Measurements from ENCODE around the gene ALK.

Gene ALK

DNA sequence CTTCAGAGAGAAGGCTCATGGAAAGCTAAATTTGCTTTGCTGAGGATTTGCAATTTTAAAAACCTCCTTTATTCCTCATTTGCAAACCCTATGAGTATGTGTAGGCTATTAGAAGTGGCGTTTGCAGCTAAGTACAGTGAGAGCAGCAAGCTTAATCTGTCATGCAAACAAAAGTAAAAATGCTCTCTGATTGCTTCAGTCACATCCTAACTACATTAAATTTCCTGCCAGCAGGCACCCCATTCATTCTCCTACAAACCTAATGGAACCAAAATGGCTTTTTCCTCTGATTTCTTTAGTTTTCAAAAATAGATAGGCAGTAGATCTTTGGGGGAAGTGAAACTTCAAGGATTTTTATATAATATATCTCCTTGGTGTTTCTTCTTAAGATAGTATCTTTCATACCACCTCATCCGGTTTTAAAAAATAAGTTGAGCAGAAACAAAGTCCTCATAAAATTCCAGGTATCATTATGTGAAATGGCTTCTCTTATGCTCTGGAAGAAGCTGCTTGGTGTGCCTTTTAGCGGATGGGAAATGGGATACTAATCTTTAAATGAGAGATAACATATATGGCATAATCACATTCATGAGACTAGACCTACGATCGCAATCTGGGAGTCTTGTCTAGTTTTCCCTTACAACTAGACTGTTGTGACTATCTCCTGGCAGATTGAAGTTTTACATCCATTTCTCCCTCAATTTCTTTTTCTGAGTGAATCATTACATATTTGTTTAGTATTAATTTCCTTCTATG, 757.1 kb downstream of the ALK start:
- TF ChIP-seq, protein P1, sequence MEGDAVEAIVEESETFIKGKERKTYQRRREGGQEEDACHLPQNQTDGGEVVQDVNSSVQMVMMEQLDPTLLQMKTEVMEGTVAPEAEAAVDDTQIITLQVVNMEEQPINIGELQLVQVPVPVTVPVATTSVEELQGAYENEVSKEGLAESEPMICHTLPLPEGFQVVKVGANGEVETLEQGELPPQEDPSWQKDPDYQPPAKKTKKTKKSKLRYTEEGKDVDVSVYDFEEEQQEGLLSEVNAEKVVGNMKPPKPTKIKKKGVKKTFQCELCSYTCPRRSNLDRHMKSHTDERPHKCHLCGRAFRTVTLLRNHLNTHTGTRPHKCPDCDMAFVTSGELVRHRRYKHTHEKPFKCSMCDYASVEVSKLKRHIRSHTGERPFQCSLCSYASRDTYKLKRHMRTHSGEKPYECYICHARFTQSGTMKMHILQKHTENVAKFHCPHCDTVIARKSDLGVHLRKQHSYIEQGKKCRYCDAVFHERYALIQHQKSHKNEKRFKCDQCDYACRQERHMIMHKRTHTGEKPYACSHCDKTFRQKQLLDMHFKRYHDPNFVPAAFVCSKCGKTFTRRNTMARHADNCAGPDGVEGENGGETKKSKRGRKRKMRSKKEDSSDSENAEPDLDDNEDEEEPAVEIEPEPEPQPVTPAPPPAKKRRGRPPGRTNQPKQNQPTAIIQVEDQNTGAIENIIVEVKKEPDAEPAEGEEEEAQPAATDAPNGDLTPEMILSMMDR (IDR thresholded peaks at IDR 0.05; ENCODE audit: insufficient read depth, missing control alignments) = no peak
- no peak for FAIRE-seq

DNA sequence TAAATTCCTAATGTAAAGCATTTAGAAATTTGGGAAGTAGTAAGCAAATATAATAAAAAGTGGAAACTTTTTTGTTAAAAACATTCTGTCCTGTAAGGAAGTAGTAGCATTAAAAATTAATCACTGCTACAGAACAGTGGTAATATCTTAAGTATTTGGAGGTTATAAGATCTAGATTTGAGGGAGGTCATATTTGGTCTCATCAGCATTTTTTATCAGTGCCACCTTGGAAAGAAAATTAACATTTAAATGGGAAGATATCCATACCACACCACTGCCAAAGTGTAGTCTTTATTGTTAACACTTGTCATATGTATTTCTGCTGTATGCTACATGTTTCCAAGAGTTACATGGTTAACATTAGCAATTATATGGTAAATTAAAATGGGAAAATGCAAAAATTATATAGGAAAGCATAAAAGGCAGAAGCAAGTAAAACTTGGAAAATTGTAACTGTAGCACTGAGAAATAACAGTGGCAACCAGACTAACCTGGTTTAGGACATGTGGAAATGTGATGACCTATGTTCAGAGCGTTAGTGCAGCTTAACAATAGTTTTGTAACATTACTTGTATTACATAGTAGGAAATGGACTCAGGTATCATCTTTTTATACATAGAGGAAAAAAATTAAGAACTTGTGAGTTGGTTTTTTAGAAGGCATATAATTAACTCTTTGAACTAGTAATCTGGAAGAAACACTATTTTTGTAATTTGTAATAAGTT, 759.0 kb downstream of the ALK start:
- FAIRE-seq = no peak
- TF ChIP-seq, protein P1 (IDR thresholded peaks at IDR 0.05; ENCODE audit: insufficient read depth, missing control alignments) = no peak
- DNase-seq (ENCODE audit: insufficient read length, low spot score) = no peak

More for the DNA sequence above, 757.1 kb downstream of the ALK start:
- DNase-seq (ENCODE audit: insufficient read length, low spot score) = no peak

DNA sequence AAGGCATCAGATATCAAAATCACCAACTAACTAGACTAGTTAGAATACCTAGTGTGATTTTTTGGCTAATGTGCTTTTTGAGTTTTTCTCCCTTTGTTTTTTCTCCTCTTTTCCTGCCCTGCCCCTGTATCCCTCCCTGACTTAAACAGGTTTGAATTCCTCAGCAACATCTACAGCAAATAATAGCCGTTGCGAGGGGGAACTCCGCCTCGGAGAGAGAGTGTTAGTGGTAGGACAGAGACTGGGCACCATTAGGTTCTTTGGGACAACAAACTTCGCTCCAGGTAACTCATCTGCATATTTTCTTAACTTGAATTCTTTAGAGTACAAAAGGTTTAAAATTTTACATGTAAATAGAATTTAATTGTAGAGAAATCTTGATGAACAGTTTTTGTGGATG, 761.2 kb downstream of the ALK start:
- DNase-seq (ENCODE audit: insufficient read length, low spot score) (no peak), FAIRE-seq (no peak)
- TF ChIP-seq, protein P1 (IDR thresholded peaks at IDR 0.05; ENCODE audit: insufficient read depth, missing control alignments) = no peak

DNA sequence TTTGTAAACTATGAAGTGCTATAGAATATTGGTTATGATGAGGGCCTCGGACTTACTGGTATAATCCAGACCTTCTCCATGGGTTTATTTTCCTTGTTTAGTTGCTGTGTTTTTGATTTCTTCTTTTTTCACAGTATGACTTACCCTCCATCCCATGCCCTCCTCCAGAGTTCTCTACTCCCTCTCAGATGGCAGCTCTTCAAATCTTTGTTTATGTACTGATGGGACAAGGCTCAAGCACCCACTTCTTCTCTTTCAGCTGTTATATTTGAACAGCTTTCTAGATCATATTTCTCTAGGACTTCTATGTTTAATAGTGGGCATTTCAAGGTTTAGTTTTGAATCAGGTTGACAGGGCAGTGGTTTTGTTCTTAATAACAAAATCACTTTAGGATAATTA, 762.3 kb downstream of the ALK start:
- TF ChIP-seq, protein P1 (IDR thresholded peaks at IDR 0.05; ENCODE audit: insufficient read depth, missing control alignments) = no peak
- DNase-seq (ENCODE audit: insufficient read length, low spot score) (no peak), FAIRE-seq (no peak)

DNA sequence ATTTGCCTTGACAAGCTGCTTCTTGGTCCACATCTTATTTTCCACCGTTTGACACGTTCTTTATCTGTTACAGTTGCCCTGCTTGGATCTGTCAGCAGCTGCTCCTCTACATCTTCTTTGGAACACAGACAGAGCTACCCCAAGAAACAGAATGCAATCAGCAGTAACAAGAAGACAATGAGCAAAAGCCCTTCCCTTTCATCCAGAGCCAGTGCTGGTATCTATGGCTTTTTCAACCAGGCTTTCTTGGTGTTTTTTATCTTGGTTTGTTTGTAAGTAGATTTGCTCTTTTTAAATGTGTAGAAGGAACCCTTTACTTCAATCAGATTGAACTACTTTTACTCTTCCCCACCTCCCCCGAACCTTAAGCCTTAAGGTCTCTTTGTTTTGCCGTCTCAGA, 764.3 kb downstream of the ALK start:
- no peak for DNase-seq (ENCODE audit: insufficient read length, low spot score)
- TF ChIP-seq, protein P1 (IDR thresholded peaks at IDR 0.05; ENCODE audit: insufficient read depth, missing control alignments) = no peak
- no peak for FAIRE-seq

DNA sequence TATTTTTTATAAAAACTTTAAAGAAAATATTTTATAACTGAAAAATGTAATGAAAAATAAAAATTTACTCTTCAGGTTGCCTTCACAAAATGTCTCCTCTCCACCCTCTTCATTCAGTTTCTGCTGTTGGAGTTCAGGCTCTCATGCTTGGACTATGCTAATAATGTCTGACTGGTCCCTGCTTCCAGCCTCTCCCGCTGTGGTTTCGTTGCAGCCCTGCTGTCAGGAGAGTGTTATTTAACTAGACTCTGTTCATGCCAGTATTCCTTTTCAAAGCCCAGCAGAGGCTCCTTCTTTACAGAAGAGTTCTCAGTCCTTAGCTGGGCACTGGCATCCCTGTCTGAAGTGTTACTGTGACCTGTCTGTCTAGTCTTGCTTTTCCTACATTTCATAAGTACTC, 765.8 kb downstream of the ALK start:
- TF ChIP-seq, protein P1 (IDR thresholded peaks at IDR 0.05; ENCODE audit: insufficient read depth, missing control alignments) = no peak
- no peak for FAIRE-seq
- no peak for DNase-seq (ENCODE audit: insufficient read length, low spot score)

DNA sequence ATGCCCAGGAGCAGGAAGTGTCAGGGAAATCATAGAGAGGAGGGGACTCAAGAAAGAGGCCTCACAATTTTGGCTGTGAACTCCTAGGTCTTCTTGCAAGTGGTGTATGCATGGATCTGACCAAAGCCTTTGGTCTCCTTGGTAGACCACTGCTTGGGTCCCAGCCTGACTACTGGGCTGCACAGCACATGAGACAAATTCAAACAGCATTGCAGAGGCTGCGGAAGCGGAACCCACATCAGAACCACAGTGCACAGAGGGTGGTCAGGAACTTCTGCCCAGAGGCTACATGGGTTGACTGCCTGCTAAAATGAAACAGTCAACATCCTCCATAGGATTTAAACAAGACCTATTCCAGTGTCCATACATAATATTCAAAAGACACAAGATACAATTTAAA, 766.8 kb downstream of the ALK start:
- DNase-seq (ENCODE audit: insufficient read length, low spot score) (no peak), FAIRE-seq (no peak)
- TF ChIP-seq, protein P1 (IDR thresholded peaks at IDR 0.05; ENCODE audit: insufficient read depth, missing control alignments) = no peak

Data from D721Med (cell line).